ENCODE measurements around the gene DOCK1.
"Not testable (repeated sequence)": the region's sequence is repeated elsewhere in the genome, so short reads cannot be mapped to it uniquely, and the experiment has no call there.

DNA sequence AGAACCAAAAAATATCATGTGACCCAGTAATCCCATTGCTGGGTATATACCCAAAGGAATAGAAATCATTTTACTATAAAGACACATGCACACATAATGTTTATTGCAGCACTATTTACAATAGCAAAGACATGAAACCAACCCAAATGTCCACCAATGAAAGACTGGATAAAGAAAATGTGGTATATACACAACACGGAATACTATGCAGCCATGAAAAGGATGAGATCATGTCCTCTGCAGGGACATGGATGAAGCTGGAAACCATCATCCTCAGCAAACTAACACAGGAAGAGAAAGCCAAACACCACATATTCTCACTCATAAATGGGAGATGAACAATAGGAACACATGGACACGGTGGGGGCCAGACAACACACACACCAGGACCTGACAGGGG, 5.7 kb upstream of the DOCK1 start:
- TF ChIP-seq, protein P1, sequence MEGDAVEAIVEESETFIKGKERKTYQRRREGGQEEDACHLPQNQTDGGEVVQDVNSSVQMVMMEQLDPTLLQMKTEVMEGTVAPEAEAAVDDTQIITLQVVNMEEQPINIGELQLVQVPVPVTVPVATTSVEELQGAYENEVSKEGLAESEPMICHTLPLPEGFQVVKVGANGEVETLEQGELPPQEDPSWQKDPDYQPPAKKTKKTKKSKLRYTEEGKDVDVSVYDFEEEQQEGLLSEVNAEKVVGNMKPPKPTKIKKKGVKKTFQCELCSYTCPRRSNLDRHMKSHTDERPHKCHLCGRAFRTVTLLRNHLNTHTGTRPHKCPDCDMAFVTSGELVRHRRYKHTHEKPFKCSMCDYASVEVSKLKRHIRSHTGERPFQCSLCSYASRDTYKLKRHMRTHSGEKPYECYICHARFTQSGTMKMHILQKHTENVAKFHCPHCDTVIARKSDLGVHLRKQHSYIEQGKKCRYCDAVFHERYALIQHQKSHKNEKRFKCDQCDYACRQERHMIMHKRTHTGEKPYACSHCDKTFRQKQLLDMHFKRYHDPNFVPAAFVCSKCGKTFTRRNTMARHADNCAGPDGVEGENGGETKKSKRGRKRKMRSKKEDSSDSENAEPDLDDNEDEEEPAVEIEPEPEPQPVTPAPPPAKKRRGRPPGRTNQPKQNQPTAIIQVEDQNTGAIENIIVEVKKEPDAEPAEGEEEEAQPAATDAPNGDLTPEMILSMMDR (IDR thresholded peaks at IDR 0.05), result not testable (repeated sequence)
- not testable (repeated sequence) for TF ChIP-seq EZH2 (IDR thresholded peaks at IDR 0.05)
